ENCODE results near the gene VGF. TPM values are rescaled to one million over a fixed set of nuclear protein-coding genes. Genes with fewer than 3 reads are reported as not detected.

The VGF gene
- total RNA-seq, result not detected in 2 replicates
- 0.03 TPM in 1 of 2 replicates, not detected in the other for polyA plus RNA-seq
- not detected in 2 replicates for polyA plus RNA-seq (2011; cell fraction: cytosol; rRNA removed)
- not detected in 2 replicates for polyA plus RNA-seq (2011; cell fraction: nucleus; rRNA removed)
- polyA plus RNA-seq (2012), result not detected in 2 replicates
- not detected in 2 replicates for polyA minus RNA-seq
- polyA minus RNA-seq (2011; cell fraction: cytosol; rRNA and poly(A)+ RNA removed), result not detected
- not detected in 2 replicates for polyA minus RNA-seq (2011; cell fraction: nucleus; rRNA and poly(A)+ RNA removed)
- Bru-seq, nascent RNA, result not detected
- not detected for BruChase-seq, experiment 1, labeled RNA remaining after a 6-hour chase
- BruChase-seq, experiment 2, labeled RNA remaining after a 2-hour chase, result not detected
- long read RNA-seq, result 0 reads

DNA sequence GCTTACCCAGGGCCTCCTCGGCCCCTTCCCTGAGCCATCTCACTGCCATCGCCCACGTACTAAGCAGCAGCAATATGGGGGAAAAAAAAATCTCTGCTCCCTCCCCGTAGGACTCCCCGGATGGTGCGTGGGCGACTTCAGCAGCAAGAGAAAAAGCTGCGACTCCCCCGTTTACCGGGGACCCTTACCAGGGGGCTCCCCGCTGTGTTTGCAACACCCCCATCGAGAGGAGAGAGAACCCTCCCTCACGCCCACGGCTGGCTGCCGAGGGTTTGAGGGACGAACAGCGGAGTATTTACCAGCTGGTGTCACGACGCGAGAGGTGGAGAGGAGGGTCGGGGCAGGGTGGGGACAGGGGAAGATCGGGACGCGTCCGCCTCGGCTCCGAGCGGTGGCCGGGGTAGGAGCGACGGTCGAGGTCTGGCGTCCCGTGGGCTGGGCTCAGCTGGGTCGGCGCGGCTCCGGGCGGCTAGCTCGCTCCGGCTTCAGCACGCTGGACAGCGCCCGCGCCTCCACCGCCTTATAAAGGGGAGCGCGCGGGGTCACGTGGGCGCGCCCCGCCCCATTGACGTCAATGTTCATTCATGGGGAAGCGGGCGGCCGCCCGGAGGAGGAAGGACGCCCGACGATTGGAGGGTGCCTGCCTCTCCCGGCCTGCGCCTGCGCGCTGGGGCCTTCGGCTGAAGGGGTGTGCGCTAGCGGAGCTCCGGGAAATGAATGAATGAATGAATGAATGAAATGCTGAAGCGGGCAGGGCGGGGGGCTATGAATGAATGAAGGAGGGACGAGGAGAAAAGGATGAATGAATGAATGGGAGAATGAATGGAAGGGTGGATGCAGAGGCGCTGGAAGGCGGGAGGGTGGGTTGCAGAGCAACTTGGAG lies at the start of gene VGF:
VGF (minus strand) TSS at position 495 of the 883 bp plus-strand sequence. CDS start 726 bp downstream, outside the sequence.
- no peak within 1 kb of the TSS for H2AFZ ChIP-seq (ENCODE audit: low read depth, low read length)
- ChIA-PET CTCF (interaction anchor here (1.0 to 2.6 kb wide), 10 partner anchors 9 to 125 kb away, joined by 3 to 34 read pairs (median 5); partner anchors contain the start of gene AP1S1), POLR2A (no interaction called here)
- peaks cover 52 to 58% of the 10 kb centered on the region in 2 experiments for H3K27me3 ChIP-seq (ENCODE audit: control insufficient read depth in 2 of 2, insufficient read depth in 2 of 2, low read length in 2 of 2)
- dilution Hi-C loops (cut with MboI; ENCODE audit: extremely low pct_ligation_motif_present, low sequenced_read_pairs) (no loop called here), intact Hi-C loops (cut with micrococcal nuclease) (loop anchor here (1.0 to 10.0 kb wide), 2 partner anchors 21 to 271 kb away; partner anchors contain the start of gene ACHE)
- no peaks in the 10 kb centered on the region for H3K36me3 ChIP-seq (ENCODE audit: control insufficient read depth in 2 of 2, extremely low read depth in 1 of 2, insufficient read depth in 2 of 2, low read length in 2 of 2)
- H3K27ac ChIP-seq (ENCODE audit: insufficient read depth, low read depth, low read length), result no peak within 1 kb of the TSS
- no peak within 1 kb of the TSS for H3K4me3 ChIP-seq (replicated peaks in 1 of 3; ENCODE audit: insufficient read depth in 1 of 3, low read depth in 1 of 3, low read length in 3 of 3)
- TF ChIP-seq MYC (IDR thresholded peaks at IDR 0.05; ENCODE audit: low read depth, low read length), result no peak
- no peak for TF ChIP-seq JUN (IDR thresholded peaks at IDR 0.05; ENCODE audit: borderline replicate concordance, insufficient read depth, insufficient read length, low read depth)
- peak; percentile 95 for TF ChIP-seq MAX (IDR thresholded peaks at IDR 0.05; ENCODE audit: insufficient read depth, insufficient read length)
- no peak for TF ChIP-seq FOS (IDR thresholded peaks at IDR 0.05; ENCODE audit: borderline replicate concordance, insufficient read depth, low read length)
- peak; percentile 39 for TF ChIP-seq EZH2 (IDR thresholded peaks at IDR 0.05; ENCODE audit: borderline replicate concordance, low read depth, low read length, severe bottlenecking)
- peak; percentile 58 for TF ChIP-seq POLR2AphosphoS5 (IDR thresholded peaks at IDR 0.05; ENCODE audit: insufficient read depth, low read depth, low read length)
- H3K9me1 ChIP-seq (replicated peaks; ENCODE audit: control insufficient read depth, extremely low read depth, insufficient read depth, low read length), result no peaks in the 10 kb centered on the region
- H3K9ac ChIP-seq (replicated peaks; ENCODE audit: extremely low read depth, insufficient read depth, low read length), result no peak within 1 kb of the TSS
- BruUV-seq (replicated peaks), result no TSS peak
- H4K20me1 ChIP-seq (replicated peaks; ENCODE audit: control insufficient read depth, extremely low read depth, insufficient read depth, low read length), result no peaks in the 10 kb centered on the region
- H3K79me2 ChIP-seq (ENCODE audit: control insufficient read depth, insufficient read depth, low read length), result no peaks in the 10 kb centered on the region
- peaks cover 16% of the 10 kb centered on the region for H3K4me1 ChIP-seq (ENCODE audit: control insufficient read depth, extremely low read depth, insufficient read depth, low read length)
- FAIRE-seq, result peak; percentile 83
- H3K9me3 ChIP-seq (replicated peaks; ENCODE audit: control insufficient read depth, insufficient read depth, low read length), result no peaks in the 10 kb centered on the region
- H3K4me2 ChIP-seq (ENCODE audit: insufficient read depth, low read length), result no peak within 1 kb of the TSS
- peak; percentile 86 for DNase-seq (ENCODE audit: low read depth, low spot score)

Data from endothelial cell of umbilical vein (primary cell).